ENCODE results near the gene GRIA1. TPM values are rescaled to one million over a fixed set of nuclear protein-coding genes. Genes with fewer than 3 reads are reported as not detected.

GRIA1 gene
- polyA plus RNA-seq, 4 donors, result 1.4 to 5.4 (median 4.1) TPM

DNA sequence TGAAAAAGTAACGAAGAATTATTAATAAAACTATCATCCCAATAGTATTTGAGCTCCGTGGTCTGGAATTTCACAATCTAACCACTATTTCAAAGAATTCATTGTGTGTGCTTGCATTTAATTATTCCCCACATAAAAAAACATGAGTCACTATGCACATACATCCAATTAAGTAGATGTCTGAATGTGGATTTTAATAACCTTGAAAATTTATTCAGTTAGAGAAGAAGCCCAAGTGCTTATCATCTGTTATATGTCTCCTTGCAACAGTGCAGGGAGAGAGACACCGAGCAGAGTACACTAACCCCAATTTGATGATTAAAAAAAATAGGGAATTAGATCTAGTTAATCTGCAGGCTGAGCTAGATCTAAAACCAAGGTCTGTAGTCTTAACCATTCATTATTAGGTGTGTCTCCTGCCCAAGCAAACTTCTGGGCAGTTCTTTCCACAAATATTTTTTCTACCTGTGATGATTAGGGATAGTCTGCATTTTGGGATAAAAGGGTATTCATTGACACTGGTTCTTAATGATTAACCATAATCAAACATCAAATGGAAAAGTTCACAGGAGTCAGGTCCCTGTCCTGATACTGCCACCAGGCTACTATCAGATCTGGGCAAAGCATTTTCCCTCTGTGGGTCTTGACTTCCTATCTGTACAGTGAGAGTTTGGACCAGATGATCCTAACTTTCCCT is 164.2 kb downstream of the GRIA1 start:
- DNase-seq (ENCODE audit: low read depth in 4 of 4, low spot score in 3 of 4), result no peak

- no peak for DNase-seq (ENCODE audit: low read depth in 4 of 4, low spot score in 3 of 4)
Measured at GRCh38 chr5:153655201-153655510, 164.7 kb downstream of the GRIA1 start.

- no peak for DNase-seq (ENCODE audit: low read depth in 4 of 4, low spot score in 3 of 4)
Measured at GRCh38 chr5:153658149-153658548, 167.7 kb downstream of the GRIA1 start.

GRCh38 chr5:153658606-153659005 is 168.1 kb downstream of the GRIA1 start:
- DNase-seq (ENCODE audit: low read depth in 4 of 4, low spot score in 3 of 4), result no peak

- DNase-seq (ENCODE audit: low read depth in 4 of 4, low spot score in 3 of 4), result no peak
Measured at GRCh38 chr5:153659039-153659736, 168.7 kb downstream of the GRIA1 start.

GRCh38 chr5:153660919-153661318 is 170.4 kb downstream of the GRIA1 start:
- no peak for DNase-seq (ENCODE audit: low read depth in 4 of 4, low spot score in 3 of 4)

DNA sequence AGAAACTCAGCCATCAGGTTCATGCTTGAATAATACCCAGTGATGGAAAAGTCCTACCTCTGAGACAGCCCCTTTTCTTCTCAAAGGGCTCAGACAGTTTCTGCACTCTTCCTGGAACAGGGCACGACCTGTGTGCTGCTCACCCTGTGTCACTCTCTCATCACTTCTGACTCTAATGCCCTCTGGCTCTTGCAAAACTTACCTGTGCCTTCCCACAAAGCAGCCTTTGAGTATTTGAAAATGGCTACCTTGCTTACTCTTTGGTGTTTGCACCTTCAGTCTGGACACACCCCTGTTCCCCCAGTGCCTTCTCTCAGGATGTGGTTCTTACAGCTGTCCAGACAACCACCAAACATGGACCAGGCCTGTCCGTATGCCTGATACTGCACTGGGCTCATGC is 171.4 kb downstream of the GRIA1 start:
- DNase-seq (ENCODE audit: low read depth in 4 of 4, low spot score in 3 of 4), result no peak

GRCh38 chr5:153670101-153670500 is 179.6 kb downstream of the GRIA1 start:
- DNase-seq (ENCODE audit: low read depth in 4 of 4, low spot score in 3 of 4), result no peak

- DNase-seq (ENCODE audit: low read depth in 4 of 4, low spot score in 3 of 4), result no peak
Measured at GRCh38 chr5:153671653-153672346, 181.3 kb downstream of the GRIA1 start.

DNA sequence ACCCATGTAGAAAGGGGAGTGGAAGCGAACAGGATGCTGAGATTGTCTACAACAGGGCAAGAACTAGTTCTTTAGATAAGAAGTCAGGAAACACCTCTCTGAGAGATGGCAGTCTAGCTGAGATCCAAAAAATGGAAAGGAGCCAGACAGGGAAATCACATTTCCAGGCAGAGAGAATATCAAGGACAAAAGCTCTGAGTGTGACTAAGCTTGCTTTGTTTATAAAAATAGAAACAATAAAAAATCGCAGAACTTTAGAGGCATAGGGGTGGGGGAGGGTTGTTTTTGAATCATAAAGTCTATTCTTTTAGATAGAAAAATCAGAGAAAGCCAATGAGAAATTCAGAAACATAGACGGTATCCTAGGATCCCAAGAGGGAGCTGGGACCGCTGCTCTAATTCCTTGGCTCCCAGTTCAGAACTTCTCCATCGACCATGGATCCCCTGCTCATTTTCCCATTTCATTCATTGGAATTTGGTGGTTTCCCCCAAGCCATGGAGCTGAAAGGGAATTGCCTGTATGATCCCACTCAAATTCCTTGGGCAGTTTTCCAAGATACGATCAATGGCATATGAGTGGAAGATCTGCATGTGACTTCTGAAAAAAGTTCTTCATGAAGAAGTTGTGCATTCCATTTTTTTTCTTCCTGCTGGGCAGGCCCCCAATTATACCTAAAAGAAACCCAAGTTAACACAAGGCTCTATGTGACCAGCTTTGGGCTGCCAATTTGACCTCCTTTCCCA is 182.0 kb downstream of the GRIA1 start:
- DNase-seq (ENCODE audit: low read depth in 4 of 4, low spot score in 3 of 4), result no peak

DNA sequence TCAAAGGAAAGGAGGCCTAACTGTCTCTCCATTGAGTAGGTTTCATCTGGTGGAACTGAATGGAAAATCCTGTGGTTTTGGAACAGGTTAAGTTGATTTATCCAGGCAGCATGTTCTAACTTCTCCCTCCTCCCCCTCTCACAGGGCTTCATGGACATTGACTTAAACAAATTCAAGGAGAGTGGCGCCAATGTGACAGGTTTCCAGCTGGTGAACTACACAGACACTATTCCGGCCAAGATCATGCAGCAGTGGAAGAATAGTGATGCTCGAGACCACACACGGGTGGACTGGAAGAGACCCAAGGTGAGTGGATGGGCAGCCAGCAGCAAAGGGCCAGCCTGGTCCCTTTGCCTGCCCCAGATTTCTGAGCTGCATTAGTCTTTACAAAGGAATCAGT is 183.9 kb downstream of the GRIA1 start:
- no peak for DNase-seq (ENCODE audit: low read depth in 4 of 4, low spot score in 3 of 4)

DNA sequence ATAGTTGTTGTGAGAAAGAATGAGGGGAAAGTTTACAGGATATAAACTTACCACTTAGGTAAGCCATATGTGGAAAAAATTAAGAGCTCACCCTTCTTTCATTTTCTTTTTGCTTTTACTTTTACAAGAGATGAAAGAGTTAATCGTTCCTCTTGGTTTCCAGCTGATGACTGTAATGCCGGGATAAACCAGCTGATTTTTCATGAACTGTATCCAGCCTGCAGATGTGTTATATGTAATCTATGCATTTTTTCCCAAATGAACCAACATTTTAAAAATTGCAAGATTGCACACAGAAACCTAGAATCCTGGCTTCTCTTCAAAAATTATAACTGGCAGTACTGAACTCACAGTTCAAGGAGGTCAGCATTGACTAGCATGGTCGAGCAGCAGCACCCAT is 185.9 kb downstream of the GRIA1 start:
- DNase-seq (ENCODE audit: low read depth in 4 of 4, low spot score in 3 of 4), result no peak

DNA sequence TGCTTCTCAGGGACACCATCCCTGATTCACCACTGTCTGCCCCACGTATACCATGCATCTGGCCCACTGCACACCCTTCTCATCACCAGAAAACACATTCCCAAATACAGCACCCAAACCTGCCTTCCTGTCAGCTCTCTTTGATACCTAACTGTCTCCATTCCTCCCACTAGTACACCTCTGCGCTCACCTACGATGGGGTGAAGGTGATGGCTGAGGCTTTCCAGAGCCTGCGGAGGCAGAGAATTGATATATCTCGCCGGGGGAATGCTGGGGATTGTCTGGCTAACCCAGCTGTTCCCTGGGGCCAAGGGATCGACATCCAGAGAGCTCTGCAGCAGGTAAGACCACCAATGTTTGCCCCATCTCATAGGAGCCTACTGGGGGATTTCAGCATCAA is 186.4 kb downstream of the GRIA1 start:
- DNase-seq (ENCODE audit: low read depth in 4 of 4, low spot score in 3 of 4), result no peak

DNA sequence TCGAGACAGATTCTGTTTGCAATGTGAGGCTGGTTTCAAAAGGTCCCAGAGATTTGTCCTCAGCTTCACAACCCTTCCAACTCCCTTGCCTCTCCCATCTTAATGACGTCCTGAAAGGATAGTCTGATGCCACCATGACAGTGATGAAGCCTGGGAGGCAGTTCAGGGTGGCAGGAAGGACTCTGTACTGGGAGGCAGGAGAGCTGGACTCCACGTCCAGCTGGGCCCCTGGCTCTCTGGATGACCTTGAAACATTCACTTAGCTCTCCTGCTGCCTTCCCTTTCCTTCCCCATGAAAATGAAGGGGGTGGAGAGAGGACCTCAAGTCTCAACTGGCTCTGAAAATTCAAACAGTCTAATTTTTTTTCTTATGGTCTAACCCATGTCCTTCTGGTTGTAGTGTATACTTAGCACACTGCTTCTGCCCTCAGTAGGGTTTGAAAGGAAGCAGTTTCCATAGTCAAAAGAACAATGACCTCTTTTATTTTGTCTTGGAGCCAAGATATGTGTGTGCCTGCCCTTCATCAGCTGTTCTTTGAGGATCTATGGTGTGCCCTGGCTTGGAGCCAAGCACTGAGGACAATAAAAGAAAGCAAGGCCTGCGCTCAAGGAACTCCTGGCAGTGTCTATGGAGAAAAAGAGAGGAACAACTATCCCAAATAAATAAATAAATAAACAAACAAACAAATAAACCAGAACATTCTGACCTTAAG is 188.3 kb downstream of the GRIA1 start:
- DNase-seq (ENCODE audit: low read depth in 4 of 4, low spot score in 3 of 4), result no peak

DNA sequence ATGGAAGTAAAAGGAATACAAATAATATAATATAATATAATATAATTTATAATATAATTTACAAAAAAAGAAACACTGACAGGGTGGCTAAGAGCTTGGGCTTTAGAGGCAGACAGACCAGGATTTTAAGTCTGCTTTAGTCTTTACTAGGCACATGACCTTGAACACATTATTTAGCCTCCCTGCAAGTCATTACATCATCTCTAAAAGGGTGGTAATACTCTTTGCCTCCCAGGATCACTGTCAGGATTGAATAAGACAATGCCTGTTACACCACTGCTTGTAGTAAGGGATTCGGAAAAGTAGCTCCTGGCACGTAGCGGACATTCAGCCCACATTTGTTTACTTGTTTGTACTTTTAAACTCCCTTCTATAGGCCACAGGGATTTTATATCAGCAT is 199.8 kb downstream of the GRIA1 start:
- no peak for DNase-seq (ENCODE audit: low read depth in 4 of 4, low spot score in 3 of 4)

DNA sequence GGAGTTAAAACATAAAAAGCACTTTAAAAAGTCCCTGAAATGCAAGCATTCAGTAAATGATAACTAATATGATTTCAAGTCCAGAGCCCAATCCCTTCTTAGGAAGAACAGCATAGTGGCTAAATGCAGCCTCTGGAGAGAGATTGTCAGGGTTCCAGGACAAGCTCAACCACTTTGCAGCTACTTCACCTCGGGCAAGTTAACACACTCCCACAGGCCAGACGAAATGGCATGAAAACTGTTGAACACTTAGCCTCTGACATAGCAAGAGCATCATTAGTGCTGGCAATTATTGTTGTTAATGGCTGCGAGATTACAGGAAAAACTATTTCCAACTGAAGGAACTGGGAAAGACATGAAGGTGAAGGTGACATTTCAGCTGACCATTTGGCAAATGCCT is 205.8 kb downstream of the GRIA1 start:
- DNase-seq (ENCODE audit: low read depth in 4 of 4, low spot score in 3 of 4), result no peak

GRCh38 chr5:153699035-153699434 is 208.6 kb downstream of the GRIA1 start:
- DNase-seq (ENCODE audit: low read depth in 4 of 4, low spot score in 3 of 4), result no peak

DNA sequence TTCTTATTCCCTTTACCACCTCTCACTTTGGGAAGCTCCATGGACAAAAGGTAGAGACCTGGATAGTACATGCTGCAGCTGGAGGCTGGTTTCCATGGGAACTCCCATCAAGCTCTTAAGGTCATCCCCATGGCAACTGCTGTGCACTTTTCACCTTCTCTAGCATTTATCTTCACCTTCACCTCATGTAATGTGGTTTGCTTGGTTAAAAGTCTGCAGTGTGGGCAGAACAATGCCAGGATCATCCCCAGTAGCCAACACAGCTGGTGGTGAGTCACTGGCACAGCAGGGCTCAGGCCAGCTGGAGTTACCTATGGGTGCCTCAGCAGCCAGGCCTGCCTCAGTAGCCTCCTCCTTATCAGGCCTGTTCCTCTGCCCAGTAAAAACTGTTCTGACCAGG is 210.5 kb downstream of the GRIA1 start:
- DNase-seq (ENCODE audit: low read depth in 4 of 4, low spot score in 3 of 4), result no peak

DNA sequence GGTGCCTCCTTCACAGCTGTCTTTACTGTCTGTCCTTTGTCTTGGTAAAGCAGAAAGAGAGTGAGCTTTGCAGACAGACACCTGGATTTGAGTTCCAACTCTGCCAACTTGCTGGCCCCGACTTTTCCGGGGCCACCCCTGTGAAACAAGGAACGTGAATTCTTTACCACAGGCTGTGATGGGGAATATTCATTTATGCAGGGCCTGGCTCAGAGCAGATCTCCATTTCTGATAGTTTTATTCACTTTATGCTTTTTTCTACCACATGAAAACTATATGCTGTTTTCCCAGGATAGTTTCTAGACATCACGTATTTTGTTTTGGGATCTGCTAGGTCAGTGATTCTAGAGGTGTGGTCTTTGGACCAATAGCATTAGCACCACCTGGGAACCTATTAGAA is 211.8 kb downstream of the GRIA1 start:
- DNase-seq (ENCODE audit: low read depth in 4 of 4, low spot score in 3 of 4), result no peak

- no peak for DNase-seq (ENCODE audit: low read depth in 4 of 4, low spot score in 3 of 4)
Measured at GRCh38 chr5:153704110-153704509, 213.6 kb downstream of the GRIA1 start.

DNA sequence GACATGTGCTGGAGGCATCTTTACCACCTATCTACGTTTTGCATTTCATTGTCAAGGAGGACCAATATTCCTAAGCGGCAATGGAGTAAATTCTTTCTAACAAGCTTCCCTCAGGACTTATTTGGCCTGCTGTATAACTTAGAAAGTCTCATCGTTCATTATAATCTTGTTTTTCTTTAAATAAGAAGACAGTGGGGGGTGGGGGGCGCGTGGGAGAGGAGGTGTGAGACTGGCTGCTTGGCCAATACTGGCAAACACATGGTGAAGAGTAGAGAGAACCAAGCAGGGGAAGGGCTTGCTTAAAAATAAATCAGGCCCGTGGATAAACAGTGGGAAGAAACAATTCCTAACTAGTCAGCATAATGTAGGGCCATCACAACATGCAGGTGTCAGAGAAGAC is 217.2 kb downstream of the GRIA1 start:
- no peak for DNase-seq (ENCODE audit: low read depth in 4 of 4, low spot score in 3 of 4)

Measured in right renal pelvis (tissue), 4 donors.